ENCODE results near the gene SOHLH2. TPM values are rescaled to one million over a fixed set of nuclear protein-coding genes. Genes with fewer than 3 reads are reported as not detected.

SOHLH2 gene
- total RNA-seq, 1 donor from 2014 or later = 0.55 TPM

- Mint-ChIP-seq H3K36me3 (ENCODE audit: insufficient read depth) (no peaks in the 10 kb centered on the region), H3K27ac (no peak overlapping the region), H3K4me3 (ENCODE audit: low read depth) (no peak overlapping the region), H3K4me1 (ENCODE audit: low read depth) (peaks cover 6% of the 10 kb centered on the region), H3K27me3 (peaks cover 43% of the 10 kb centered on the region), H3K9me3 (ENCODE audit: low read depth) (no peaks in the 10 kb centered on the region)
- DNase-seq (ENCODE audit: low spot score, unreplicated experiment) = no peak
- TF ChIP-seq CTCF (IDR thresholded peaks at IDR 0.05; ENCODE audit: unreplicated experiment) = no peak
These were observed 88.5 kb downstream of the SOHLH2 start for GRCh38 chr13:36125841-36126240.

GRCh38 chr13:36124236-36124822, 90.0 kb downstream of the SOHLH2 start:
- Mint-ChIP-seq H3K4me3 (ENCODE audit: low read depth) (no peak overlapping the region), H3K36me3 (ENCODE audit: insufficient read depth) (no peaks in the 10 kb centered on the region), H3K27ac (no peak overlapping the region)

More at GRCh38 chr13:36124236-36124822, 90.0 kb downstream of the SOHLH2 start:
- Mint-ChIP-seq H3K9me3 (ENCODE audit: low read depth) (no peaks in the 10 kb centered on the region), H3K27me3 (peaks cover 29% of the 10 kb centered on the region), H3K4me1 (ENCODE audit: low read depth) (no peaks in the 10 kb centered on the region)
- DNase-seq (ENCODE audit: low spot score, unreplicated experiment) = no peak
- TF ChIP-seq CTCF (IDR thresholded peaks at IDR 0.05; ENCODE audit: unreplicated experiment) = no peak

Other genes starting within 250 kb of the SOHLH2 start
- gene DCLK1, start 83.2 kb downstream of the SOHLH2 start, total RNA-seq = 3.8 and 3.9 TPM in 2 replicates
- 5.8 and 6.5 TPM in 2 replicates for gene CCDC169, start 83.3 kb upstream of the SOHLH2 start, total RNA-seq
- 73.4 and 76.5 TPM in 2 replicates for gene SPART, start 131.8 kb upstream of the SOHLH2 start, total RNA-seq
- 0.77 and 1.7 TPM in 2 replicates for gene CCNA1, start 217.9 kb upstream of the SOHLH2 start, total RNA-seq

Measured in progenitor cell of endocrine pancreas (in vitro differentiated cells).